ENCODE measurements around the gene INPP4B.
"Not testable (repeated sequence)": the region's sequence is repeated elsewhere in the genome, so short reads cannot be mapped to it uniquely, and the experiment has no call there.

INPP4B gene

GRCh38 chr4:142683997-142684396 is 162.1 kb downstream of the INPP4B start:
- no peak for DNase-seq (ENCODE audit: low read depth in 2 of 2)

- no peak for DNase-seq (ENCODE audit: low read depth in 2 of 2)
Observed at GRCh38 chr4:142683503-142683902, 162.6 kb downstream of the INPP4B start.

GRCh38 chr4:142671516-142671915 is 174.6 kb downstream of the INPP4B start:
- DNase-seq (ENCODE audit: low read depth in 2 of 2) = no peak

GRCh38 chr4:142663828-142664227 is 182.3 kb downstream of the INPP4B start:
- no peak for DNase-seq (ENCODE audit: low read depth in 2 of 2)

- DNase-seq (ENCODE audit: low read depth in 2 of 2) = no peak
Observed at GRCh38 chr4:142660728-142661127, 185.4 kb downstream of the INPP4B start.

- DNase-seq (ENCODE audit: low read depth in 2 of 2) = peak in 1 of 2 experiments; percentile 8
Observed at GRCh38 chr4:142656178-142656577, 189.9 kb downstream of the INPP4B start.

GRCh38 chr4:142648378-142648777 is 197.7 kb downstream of the INPP4B start:
- DNase-seq (ENCODE audit: low read depth in 2 of 2) = no peak

GRCh38 chr4:142645475-142646108 is 200.5 kb downstream of the INPP4B start:
- no peak for DNase-seq (ENCODE audit: low read depth in 2 of 2)

GRCh38 chr4:142644628-142645027 is 201.5 kb downstream of the INPP4B start:
- not testable (repeated sequence) for DNase-seq (ENCODE audit: low read depth in 2 of 2)

GRCh38 chr4:142637614-142638013 is 208.5 kb downstream of the INPP4B start:
- DNase-seq (ENCODE audit: low read depth in 2 of 2) = no peak

GRCh38 chr4:142631836-142632235 is 214.3 kb downstream of the INPP4B start:
- no peak for DNase-seq (ENCODE audit: low read depth in 2 of 2)

GRCh38 chr4:142615324-142615665 is 230.8 kb downstream of the INPP4B start:
- no peak for DNase-seq (ENCODE audit: low read depth in 2 of 2)

- DNase-seq (ENCODE audit: low read depth in 2 of 2) = peak; percentile 2 to 6
Observed at GRCh38 chr4:142614621-142615323, 231.3 kb downstream of the INPP4B start.

GRCh38 chr4:142607976-142608375 is 238.1 kb downstream of the INPP4B start:
- no peak for DNase-seq (ENCODE audit: low read depth in 2 of 2)

- no peak for DNase-seq (ENCODE audit: low read depth in 2 of 2)
Observed at GRCh38 chr4:142600952-142601351, 245.1 kb downstream of the INPP4B start.

GRCh38 chr4:142598132-142598531 is 248.0 kb downstream of the INPP4B start:
- DNase-seq (ENCODE audit: low read depth in 2 of 2) = no peak

- no peak for DNase-seq (ENCODE audit: low read depth in 2 of 2)
Observed at GRCh38 chr4:142596595-142596994, 249.5 kb downstream of the INPP4B start.

- DNase-seq (ENCODE audit: low read depth in 2 of 2) = no peak
Observed at GRCh38 chr4:142596121-142596520, 250.0 kb downstream of the INPP4B start.

- no peak for DNase-seq (ENCODE audit: low read depth in 2 of 2)
Observed at GRCh38 chr4:142595222-142595871, 250.8 kb downstream of the INPP4B start.

GRCh38 chr4:142585411-142585810 is 260.7 kb downstream of the INPP4B start:
- no peak for DNase-seq (ENCODE audit: low read depth in 2 of 2)

GRCh38 chr4:142583708-142584107 is 262.4 kb downstream of the INPP4B start:
- DNase-seq (ENCODE audit: low read depth in 2 of 2) = no peak

GRCh38 chr4:142582340-142582739 is 263.8 kb downstream of the INPP4B start:
- no peak for DNase-seq (ENCODE audit: low read depth in 2 of 2)

GRCh38 chr4:142581881-142582280 is 264.2 kb downstream of the INPP4B start:
- DNase-seq (ENCODE audit: low read depth in 2 of 2) = no peak

Measured in fibroblast of skin of left biceps (primary cell).